Middle frontal gyrus (tissue), 1 donor: Measurements from ENCODE around the gene VPS52.

Experiments used
- DNase-seq: peaks from one replicate; pipeline ENCODE4 v3.0.0-alpha.2; 2015; ENCODE audit warnings: low spot score; ENCODE audit errors: extremely low spot score

VPS52 gene

GRCh38 chr6:33271468-33272274 lies at the start of gene VPS52, which contains the start of gene RPS18:
TSS of gene VPS52 (minus strand) at chr6:33271876. CDS start at chr6:33271675, 201 bp downstream.
TSS of gene RPS18 (plus strand) at chr6:33272075. CDS start at chr6:33272120, 45 bp downstream.
- peak; percentile 99 for DNase-seq

- DNase-seq: no peak
Measured at GRCh38 chr6:33321227-33321626, 49.6 kb upstream of the VPS52 start.

GRCh38 chr6:33320315-33321181 lies 48.9 kb upstream of the VPS52 start:
- DNase-seq: no peak

GRCh38 chr6:33319939-33320314 lies 48.3 kb upstream of the VPS52 start:
- no peak for DNase-seq

- DNase-seq: no peak
Measured at GRCh38 chr6:33318426-33319073, 46.9 kb upstream of the VPS52 start.

GRCh38 chr6:33317669-33318425 lies 46.2 kb upstream of the VPS52 start, which contains the start of gene ZBTB22:
TSS of gene ZBTB22 (minus strand) at chr6:33317744. CDS start at chr6:33316916, 828 bp downstream.
- DNase-seq: peak; percentile 92

- DNase-seq: no peak
Measured at GRCh38 chr6:33317419-33317668, 45.7 kb upstream of the VPS52 start.

GRCh38 chr6:33316603-33317418 lies 45.1 kb upstream of the VPS52 start:
- DNase-seq: no peak

GRCh38 chr6:33315793-33316602 lies 44.3 kb upstream of the VPS52 start:
- no peak for DNase-seq

GRCh38 chr6:33314943-33315792 lies 43.5 kb upstream of the VPS52 start:
- DNase-seq: no peak

GRCh38 chr6:33314515-33314942 lies 42.9 kb upstream of the VPS52 start:
- no peak for DNase-seq

- DNase-seq: peak; percentile 6
Measured at GRCh38 chr6:33313709-33314514, 42.2 kb upstream of the VPS52 start, which contains the start of gene TAPBP. TSS of gene TAPBP (minus strand) at chr6:33314078. CDS start at chr6:33314041, 37 bp downstream.

- DNase-seq: no peak
Measured at GRCh38 chr6:33313105-33313708, 41.5 kb upstream of the VPS52 start.

- peak; percentile 42 for DNase-seq
Measured at GRCh38 chr6:33312361-33313104, 40.9 kb upstream of the VPS52 start.

- DNase-seq: no peak
Measured at GRCh38 chr6:33306356-33306755, 34.7 kb upstream of the VPS52 start.

GRCh38 chr6:33305052-33305451 lies 33.4 kb upstream of the VPS52 start:
- no peak for DNase-seq
